ENCODE data around the gene ERP29.
"Not testable (repeated sequence)": the region's sequence is repeated elsewhere in the genome, so short reads cannot be mapped to it uniquely, and the experiment has no call there.

The ERP29 gene

DNA sequence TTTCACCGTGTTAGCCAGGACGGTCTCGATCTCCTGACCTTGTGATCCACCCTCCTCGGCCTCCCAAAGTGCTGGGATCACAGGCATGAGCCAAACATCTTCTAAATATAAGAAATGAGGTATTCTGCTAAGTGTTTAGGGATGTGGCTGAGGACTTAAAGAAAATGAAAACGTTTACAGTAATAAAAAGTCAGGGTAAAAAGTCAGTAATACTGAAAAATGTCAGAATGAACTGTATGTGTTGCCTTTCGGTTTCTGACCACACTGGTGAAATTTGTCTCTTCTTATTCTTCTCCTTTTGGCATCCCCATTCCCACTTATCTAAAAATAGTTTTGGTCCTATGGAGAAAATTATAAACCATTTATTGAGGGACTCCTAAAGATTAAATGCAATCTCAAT lies 20.8 kb upstream of the ERP29 start:
- no peak for DNase-seq (ENCODE audit: extremely low read depth, low read depth)
- TF ChIP-seq, protein P1, sequence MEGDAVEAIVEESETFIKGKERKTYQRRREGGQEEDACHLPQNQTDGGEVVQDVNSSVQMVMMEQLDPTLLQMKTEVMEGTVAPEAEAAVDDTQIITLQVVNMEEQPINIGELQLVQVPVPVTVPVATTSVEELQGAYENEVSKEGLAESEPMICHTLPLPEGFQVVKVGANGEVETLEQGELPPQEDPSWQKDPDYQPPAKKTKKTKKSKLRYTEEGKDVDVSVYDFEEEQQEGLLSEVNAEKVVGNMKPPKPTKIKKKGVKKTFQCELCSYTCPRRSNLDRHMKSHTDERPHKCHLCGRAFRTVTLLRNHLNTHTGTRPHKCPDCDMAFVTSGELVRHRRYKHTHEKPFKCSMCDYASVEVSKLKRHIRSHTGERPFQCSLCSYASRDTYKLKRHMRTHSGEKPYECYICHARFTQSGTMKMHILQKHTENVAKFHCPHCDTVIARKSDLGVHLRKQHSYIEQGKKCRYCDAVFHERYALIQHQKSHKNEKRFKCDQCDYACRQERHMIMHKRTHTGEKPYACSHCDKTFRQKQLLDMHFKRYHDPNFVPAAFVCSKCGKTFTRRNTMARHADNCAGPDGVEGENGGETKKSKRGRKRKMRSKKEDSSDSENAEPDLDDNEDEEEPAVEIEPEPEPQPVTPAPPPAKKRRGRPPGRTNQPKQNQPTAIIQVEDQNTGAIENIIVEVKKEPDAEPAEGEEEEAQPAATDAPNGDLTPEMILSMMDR (IDR thresholded peaks at IDR 0.05; ENCODE audit: low read depth, low read length, missing control alignments), result no peak
- no peak overlapping the region for H3K4me3 ChIP-seq (replicated peaks; ENCODE audit: low read depth, low read length)

DNA sequence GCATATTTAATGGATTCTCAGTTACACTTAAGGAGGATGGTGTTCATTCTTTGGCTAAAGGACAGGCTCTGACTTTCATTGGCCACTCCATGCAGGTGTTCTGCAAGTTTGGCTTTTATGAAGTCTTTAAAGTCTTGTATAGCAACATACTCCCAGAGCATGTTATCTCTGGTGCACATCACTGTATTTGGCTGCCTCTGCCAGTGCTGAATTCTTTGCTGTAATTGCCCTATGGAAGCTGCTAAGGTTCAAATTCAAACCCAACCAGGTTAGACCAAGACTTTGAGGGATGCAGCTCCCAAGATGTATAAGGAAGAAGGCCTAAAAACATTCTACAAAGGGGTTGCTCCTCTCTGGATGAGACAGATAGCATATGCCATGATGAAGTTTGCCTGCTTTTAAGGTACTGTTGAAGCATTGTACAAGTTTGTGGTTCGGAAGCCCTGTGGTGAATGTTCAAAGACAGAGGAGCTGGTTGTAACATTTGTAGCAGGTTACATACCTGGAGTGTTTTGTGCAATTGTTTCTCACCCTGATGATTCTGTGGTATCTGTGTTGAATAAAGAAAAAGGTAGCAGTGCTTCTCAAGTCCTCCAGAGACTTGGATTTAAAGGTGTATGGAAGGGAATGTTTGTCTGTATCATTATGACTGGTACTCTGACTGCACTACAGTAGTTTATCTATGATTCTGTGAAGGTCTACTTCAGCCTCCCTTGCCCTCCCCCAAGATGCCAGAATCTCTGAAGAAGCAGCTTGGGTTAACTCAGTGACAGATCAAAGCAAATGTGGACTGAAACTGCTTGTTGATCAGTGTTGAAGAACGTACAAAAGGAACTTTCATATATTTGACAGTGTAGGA lies 19.7 kb upstream of the ERP29 start:
- no peak for DNase-seq (ENCODE audit: extremely low read depth, low read depth)
- TF ChIP-seq, protein P1 (IDR thresholded peaks at IDR 0.05; ENCODE audit: low read depth, low read length, missing control alignments), result no peak
- H3K4me3 ChIP-seq (replicated peaks; ENCODE audit: low read depth, low read length), result no peak overlapping the region

DNA sequence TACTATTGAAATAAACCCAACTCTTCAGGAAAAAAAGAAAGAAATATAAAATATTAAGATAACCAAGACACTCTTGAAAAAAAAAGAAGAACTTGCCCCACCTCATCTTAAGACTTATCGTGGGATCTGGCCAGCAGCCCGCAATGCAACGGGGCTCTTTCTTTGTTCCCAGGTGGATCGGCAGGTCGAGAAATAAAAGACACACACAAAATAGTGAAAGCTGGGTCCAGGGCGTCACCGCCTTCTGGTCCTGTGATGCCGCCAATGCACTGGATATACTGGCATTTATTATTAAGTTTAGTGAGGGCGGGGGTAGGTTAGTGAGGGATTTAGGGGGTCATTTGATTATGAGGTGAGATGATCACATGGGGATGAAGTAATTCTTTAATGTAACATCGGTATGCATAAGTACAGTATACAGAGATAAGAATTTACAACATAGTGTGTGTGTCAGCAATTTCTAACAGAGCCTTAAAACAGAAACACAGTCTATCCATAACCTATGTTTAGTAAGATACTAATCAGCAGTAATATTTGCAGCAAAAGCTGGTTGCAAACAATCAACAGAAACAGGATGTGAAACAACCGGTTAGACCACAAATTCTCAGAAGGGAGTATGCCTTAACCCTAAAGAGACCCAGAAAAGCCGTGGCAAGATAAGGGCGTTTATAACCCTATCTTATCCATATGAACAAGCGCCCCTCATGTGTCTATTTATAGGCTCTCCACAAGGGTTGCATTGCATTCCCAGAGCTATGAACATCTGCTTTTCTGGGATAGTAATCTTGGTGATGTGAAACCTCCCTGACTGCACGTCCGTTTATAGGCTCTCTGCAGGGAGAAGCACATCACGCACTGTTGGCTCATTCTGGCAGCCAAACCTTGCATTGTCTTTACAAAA lies 18.8 kb upstream of the ERP29 start:
- not testable (repeated sequence) for H3K4me3 ChIP-seq (replicated peaks; ENCODE audit: low read depth, low read length); DNase-seq (ENCODE audit: extremely low read depth, low read depth)

DNA sequence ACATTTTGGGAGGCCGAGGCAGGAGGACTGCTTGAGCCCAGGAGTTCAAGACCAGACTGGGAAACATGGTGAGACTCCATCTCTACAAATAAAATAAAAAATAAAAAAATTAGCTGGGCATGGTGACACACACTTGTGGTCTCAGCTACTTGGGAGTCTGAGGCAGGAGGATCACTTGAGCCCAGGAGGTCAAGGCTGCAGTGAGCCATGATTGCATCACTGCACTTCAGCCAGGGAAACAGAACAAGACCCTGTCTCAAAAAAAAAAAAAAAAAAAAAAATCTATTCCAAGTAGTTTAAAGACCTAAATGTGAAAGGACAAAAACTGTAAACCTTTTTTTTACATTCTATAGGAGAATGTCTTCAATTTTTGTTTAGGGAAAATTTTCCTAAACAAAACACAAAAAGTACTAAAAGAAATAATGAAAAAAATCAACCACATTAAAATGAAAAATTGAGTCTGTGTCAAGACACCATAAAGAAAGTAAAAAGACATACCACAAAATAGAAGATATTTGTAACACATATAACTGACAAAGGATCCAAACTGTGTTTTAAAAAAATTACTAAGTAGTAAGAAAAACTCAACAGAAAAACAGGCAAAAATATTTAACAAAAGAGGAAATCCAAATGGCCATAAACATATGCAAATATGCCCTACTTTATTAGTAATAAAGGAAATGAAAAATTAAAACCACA lies 17.3 kb upstream of the ERP29 start:
- no peak for DNase-seq (ENCODE audit: extremely low read depth, low read depth)
- TF ChIP-seq, protein P1 (IDR thresholded peaks at IDR 0.05; ENCODE audit: low read depth, low read length, missing control alignments), result no peak
- no peak overlapping the region for H3K4me3 ChIP-seq (replicated peaks; ENCODE audit: low read depth, low read length)

DNA sequence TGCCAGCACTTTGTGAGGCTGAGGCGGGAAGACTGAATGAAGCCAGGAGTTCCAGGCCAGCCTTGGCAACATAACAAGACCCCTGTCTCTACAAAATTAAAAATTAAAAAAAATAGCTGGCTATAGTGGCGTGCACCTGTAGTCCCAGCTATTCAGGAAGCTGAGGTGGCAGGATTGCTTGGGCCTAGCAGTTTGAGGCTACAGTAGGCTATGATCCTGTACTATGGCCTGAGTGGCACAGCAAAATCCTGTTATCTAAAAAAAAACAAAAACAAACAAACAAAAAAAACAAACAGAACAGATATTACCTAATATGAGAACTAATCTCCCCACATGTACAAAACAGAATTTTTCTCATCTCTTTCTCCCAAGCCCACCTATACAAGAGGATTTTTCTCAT lies 15.9 kb upstream of the ERP29 start:
- DNase-seq (ENCODE audit: extremely low read depth, low read depth), result no peak
- TF ChIP-seq, protein P1 (IDR thresholded peaks at IDR 0.05; ENCODE audit: low read depth, low read length, missing control alignments), result no peak
- H3K4me3 ChIP-seq (replicated peaks; ENCODE audit: low read depth, low read length), result no peak overlapping the region

DNA sequence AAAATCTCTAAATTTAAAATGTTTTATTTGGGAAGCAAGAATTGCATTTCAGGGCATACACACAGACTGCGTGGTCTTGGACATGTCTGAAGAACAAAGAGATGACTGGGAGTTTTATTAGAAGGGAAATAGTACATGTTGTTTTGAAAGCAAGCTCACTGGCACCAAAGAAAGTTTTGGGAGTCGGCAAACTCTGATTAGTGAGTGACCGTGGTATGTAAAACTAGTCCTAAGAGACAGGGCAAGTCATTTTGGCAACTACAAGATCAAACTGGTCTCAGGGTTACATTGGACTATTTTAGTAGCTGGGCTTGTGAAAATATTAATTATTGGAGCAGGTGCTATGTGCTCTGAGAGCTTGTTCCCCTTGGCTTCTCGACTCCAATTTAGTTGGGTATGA lies 15.2 kb upstream of the ERP29 start:
- H3K4me3 ChIP-seq (replicated peaks; ENCODE audit: low read depth, low read length), result no peak overlapping the region
- DNase-seq (ENCODE audit: extremely low read depth, low read depth), result no peak
- TF ChIP-seq, protein P1 (IDR thresholded peaks at IDR 0.05; ENCODE audit: low read depth, low read length, missing control alignments), result no peak

DNA sequence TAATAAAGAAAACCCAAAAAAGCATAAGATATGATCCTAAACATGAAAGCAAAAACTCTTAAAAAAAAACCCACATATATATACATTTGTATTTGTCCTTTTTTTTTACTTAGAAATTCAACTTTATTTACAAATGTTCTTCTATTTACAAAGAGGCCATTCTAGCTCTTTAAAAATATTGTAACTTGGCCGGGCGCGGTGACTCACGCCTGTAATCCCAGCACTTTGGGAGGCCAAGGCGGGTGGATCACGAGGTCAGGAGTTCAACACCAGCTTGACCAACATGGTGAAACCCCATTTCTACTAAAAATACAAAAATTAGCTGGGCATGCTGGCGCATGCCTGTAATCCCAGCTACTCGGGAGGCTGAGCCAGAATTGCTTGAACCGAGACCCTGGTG lies 14.1 kb upstream of the ERP29 start:
- DNase-seq (ENCODE audit: extremely low read depth, low read depth); H3K4me3 ChIP-seq (replicated peaks; ENCODE audit: low read depth, low read length): not testable (repeated sequence)
